ENCODE measurements around the gene PRKCB.

DNA sequence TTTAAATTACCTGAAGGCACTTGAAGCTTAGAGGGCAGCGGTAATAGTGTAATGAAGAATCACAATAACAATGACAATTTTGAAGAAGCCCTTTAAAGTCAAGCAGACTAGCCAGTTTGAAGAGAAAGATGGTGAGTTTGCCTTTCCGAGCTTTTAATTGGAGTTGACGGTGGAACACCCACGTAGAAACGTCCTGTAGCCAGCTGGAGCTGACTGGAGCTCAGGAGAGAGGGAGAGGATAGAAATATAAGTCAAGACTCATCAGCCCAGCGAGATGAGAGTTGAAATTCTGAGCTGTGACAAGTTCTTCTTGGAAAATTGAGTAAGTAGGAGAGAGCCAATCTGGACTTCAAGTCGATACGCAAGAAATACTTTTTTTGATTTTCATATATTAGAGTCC is 328.6 kb downstream of the PRKCB start:
- TF ChIP-seq TAF1 (IDR thresholded peaks at IDR 0.05; ENCODE audit: low read depth) = no peak
- TF ChIP-seq SMC3 (conservative IDR thresholded peaks at IDR 0.05; ENCODE audit: poor library complexity) = no peak
- no peak for TF ChIP-seq RAD21 (conservative IDR thresholded peaks at IDR 0.05)

Measured in neural cell (in vitro differentiated cells).